ENCODE measurements around the gene RAC2.

RAC2 gene

DNA sequence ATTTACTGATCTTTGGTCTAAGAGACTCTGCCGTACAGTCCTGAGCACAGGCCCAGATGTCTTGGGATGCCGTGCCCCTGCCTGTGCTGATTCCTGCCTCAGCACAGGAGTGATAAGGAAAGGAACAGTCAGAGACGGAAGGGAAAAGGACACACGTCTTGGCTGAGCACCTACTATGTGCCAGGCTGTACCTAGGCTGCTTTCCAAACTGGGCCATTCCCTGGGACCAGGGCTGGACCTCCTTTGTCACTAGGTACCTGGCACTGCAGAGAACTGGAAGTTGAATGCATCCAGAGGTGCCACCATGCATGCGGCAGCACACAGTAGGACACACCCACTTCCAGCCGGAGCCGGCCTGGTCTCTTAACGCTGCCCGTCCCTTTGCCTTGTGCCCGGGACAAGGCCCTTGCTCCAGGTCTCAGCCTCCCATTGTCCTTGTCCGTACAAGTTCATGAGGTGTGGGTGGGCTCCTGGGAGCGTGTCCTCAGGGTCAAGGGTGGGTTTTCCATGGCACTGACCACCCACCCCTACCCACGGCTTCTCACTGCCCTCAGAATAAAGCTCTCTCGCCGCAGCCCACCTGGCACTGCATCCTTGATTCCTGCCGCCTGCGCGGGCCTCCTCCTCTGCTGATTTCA, 30.7 kb downstream of the RAC2 start:
- Histone ChIP-seq H3K36me3 (no peaks in the 10 kb centered on the region), H3K9me3 (no peaks in the 10 kb centered on the region), H3K4me1 (no peaks in the 10 kb centered on the region; the same call in none of the 2 replicates), H3K4me3 (ENCODE audit: low read depth, low read length) (no peak overlapping the region), H3K27me3 (no peaks in the 10 kb centered on the region)
- DNase-seq, result no peak
- TF ChIP-seq, protein P1, sequence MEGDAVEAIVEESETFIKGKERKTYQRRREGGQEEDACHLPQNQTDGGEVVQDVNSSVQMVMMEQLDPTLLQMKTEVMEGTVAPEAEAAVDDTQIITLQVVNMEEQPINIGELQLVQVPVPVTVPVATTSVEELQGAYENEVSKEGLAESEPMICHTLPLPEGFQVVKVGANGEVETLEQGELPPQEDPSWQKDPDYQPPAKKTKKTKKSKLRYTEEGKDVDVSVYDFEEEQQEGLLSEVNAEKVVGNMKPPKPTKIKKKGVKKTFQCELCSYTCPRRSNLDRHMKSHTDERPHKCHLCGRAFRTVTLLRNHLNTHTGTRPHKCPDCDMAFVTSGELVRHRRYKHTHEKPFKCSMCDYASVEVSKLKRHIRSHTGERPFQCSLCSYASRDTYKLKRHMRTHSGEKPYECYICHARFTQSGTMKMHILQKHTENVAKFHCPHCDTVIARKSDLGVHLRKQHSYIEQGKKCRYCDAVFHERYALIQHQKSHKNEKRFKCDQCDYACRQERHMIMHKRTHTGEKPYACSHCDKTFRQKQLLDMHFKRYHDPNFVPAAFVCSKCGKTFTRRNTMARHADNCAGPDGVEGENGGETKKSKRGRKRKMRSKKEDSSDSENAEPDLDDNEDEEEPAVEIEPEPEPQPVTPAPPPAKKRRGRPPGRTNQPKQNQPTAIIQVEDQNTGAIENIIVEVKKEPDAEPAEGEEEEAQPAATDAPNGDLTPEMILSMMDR (IDR thresholded peaks at IDR 0.05; ENCODE audit: low read depth, low read length), result no peak

DNA sequence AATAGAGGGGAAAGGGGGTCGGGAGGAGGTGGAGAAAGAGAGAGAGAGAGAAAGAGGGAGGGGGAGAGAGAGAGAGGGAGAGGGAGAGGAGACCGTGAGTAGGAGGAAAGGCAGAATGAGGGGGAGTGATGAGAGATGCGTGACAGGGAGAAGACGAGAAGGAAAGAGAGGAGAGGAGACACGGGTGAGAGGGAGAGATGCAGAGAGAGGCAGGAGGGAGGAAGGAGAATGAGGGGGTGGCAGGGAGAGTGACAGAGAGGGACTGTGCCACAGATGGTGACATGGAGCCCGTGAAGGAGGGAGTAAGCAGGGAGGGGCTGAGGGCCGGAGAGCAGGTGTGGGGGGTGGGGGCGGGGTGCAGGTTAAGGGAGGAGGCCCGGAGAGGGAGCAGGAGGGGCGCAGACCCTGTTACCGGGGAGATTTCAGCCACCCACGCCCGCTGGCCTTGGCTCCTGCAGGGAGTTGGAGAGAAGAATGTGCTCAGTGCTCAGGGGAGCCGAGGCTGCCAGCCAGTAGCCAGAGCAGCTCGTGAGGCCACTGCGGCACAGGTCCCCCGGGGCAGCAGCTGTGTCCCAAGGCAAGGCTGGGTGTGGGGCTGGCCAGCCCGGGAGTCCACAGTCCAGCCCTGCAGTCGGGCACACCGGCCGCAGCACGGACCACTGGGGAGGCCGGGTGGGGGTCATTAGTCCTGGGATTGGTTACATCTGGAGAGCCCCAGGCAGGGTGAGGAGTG, 31.7 kb downstream of the RAC2 start, which contains the start of gene SSTR3:
SSTR3 (minus strand) TSS at position 304 of the 733 bp plus-strand sequence. CDS start 4,674 bp downstream, outside the sequence.
- Histone ChIP-seq H3K4me1 (no peaks in the 10 kb centered on the region; the same call in none of the 2 replicates), H3K4me3 (ENCODE audit: low read depth, low read length) (peak within 1 kb of the TSS; percentile 15), H3K36me3 (no peaks in the 10 kb centered on the region), H3K27me3 (no peaks in the 10 kb centered on the region), H3K9me3 (no peaks in the 10 kb centered on the region)
- TF ChIP-seq, protein P1 (IDR thresholded peaks at IDR 0.05; ENCODE audit: low read depth, low read length), result no peak
- peak; percentile 58 for DNase-seq

DNA sequence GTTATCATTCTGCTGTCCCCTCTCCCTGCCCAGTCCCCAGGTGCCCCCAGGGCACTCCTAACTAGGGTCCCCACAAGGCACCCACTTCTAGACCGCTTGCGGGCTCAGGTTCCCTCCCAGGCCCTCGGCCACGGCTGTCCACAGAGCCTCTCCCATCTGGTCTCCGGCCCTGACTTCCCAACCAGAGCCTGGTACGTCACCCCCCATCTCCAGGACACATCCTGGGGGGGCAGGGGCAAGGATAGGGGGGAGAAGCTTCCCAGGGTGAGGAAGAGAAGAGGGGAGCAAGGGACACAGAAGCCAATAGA, 32.2 kb downstream of the RAC2 start:
- TF ChIP-seq, protein P1 (IDR thresholded peaks at IDR 0.05; ENCODE audit: low read depth, low read length), result no peak
- Histone ChIP-seq H3K9me3 (no peaks in the 10 kb centered on the region), H3K27me3 (no peaks in the 10 kb centered on the region), H3K36me3 (no peaks in the 10 kb centered on the region), H3K4me3 (ENCODE audit: low read depth, low read length) (no peak overlapping the region), H3K4me1 (no peaks in the 10 kb centered on the region; the same call in none of the 2 replicates)
- no peak for DNase-seq

DNA sequence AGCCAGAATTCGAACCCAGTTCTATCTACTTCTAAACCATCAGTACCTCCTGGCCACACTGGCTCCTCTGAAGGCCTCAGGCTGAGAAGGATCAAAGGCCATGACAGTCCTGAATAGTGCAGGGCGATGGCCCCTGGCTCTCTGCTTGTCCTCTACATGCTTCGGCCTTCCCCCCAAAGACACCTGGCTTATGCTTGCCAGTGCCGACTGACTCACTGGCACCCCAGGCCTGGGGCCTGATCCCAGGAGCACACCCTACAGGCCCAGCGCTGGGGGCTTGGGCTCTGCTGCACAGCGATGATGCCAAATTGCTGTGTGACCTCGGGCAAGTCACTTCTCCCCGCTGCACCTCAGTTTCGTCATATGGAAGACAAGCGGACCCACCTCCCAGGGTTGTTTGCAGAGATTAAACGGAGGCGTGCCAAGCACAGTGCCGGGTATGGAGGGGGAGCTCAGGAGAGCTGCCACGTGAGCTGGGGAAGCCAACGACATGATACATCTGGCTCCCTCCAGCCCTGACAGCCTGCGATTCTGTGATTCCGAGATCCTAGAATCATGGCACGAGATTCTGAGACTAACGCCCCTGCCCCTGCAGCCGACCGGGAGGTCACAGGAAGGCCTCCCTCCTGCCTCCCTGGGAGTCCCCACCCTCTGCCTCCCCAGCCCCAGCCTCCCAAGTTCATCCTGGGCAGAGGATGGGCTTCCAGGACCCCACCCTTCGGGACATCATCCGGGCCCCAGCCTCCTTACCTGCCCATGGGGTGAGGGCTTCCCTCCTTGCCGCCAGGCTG, 32.8 kb downstream of the RAC2 start:
- Histone ChIP-seq H3K36me3 (no peaks in the 10 kb centered on the region), H3K27me3 (no peaks in the 10 kb centered on the region), H3K9me3 (no peaks in the 10 kb centered on the region), H3K4me3 (ENCODE audit: low read depth, low read length) (no peak overlapping the region), H3K4me1 (no peaks in the 10 kb centered on the region; the same call in none of the 2 replicates)
- TF ChIP-seq, protein P1 (IDR thresholded peaks at IDR 0.05; ENCODE audit: low read depth, low read length), result no peak
- DNase-seq, result no peak

DNA sequence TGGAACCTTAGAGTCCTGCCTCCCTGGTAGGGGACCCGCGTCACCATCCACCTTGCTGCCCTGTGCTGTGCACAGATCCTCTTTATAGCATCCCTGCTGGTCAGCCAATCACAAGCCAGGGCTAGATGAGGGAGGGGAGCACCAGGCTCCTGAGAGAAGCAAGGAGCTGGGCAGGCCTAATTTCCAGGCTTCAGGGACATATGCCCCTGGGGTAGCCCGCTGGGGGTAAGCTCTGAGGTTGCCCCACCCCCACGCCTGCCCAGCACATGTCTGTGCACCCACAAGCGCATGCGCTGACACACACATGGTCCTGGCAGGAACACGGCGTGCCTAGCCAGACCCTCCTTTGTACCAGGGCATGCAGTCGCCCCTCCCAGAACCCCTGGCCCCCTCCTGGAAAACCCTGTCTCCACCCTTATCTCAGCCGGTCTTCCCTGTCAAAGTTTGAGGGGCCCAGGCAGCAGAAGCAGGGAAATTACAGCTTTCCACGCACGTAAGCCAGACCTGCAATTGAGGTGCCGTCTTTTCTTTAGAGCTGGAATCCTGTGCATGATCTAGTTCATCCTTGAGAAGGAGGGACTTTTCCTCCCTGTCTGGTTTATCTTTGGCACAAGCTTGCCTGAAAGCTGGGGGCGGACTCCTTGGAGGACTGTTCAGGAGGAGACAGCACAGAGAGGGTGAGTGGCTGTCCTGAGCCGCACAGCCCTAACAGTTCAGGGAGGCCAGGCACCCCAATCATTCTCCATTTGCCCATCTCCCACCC, 33.8 kb downstream of the RAC2 start:
- H3K27me3 ChIP-seq, result no peaks in the 10 kb centered on the region
- H3K36me3 ChIP-seq, result no peaks in the 10 kb centered on the region
- H3K9me3 ChIP-seq, result no peaks in the 10 kb centered on the region
- TF ChIP-seq, protein P1 (IDR thresholded peaks at IDR 0.05; ENCODE audit: low read depth, low read length), result no peak
- no peak overlapping the region for H3K4me3 ChIP-seq (ENCODE audit: low read depth, low read length)
- no peak for DNase-seq
- no peaks in the 10 kb centered on the region; the same call in none of the 2 replicates for H3K4me1 ChIP-seq
